Neural crest cell (in vitro differentiated cells): ENCODE data around the gene ABCA3. TPM values are rescaled to one million over a fixed set of nuclear protein-coding genes. Genes with fewer than 3 reads are reported as not detected.
A peak's percentile ranks its signal among the peaks of the same experiment; 100 is the strongest.
"Not testable (repeated sequence)": the region's sequence is repeated elsewhere in the genome, so short reads cannot be mapped to it uniquely, and the experiment has no call there.

ENCODE experiments used
- DNase-seq: peaks from one replicate; pipeline ENCODE4 v3.0.0; 2021; ENCODE audit warnings: low read depth, mixed read lengths, low spot score
- H3K27ac Mint-ChIP-seq: one replicate; pipeline ENCODE4 v1.8.0; 2021; ENCODE audit warnings: mild to moderate bottlenecking, mixed read lengths; ENCODE audit not compliant: unreplicated experiment
- H3K27me3 Mint-ChIP-seq: 2 replicates; pipeline ENCODE4 v1.8.0; 2021; ENCODE audit warnings: low read depth, mild to moderate bottlenecking, mixed read lengths
- H3K36me3 Mint-ChIP-seq: 2 replicates; pipeline ENCODE4 v1.8.0; 2021; ENCODE audit warnings: low read depth, mild to moderate bottlenecking, mixed read lengths
- H3K4me1 Mint-ChIP-seq: 2 replicates; pipeline ENCODE4 v1.8.0; 2021; ENCODE audit warnings: mixed read lengths
- H3K4me3 Mint-ChIP-seq: one replicate; pipeline ENCODE4 v1.8.0; 2021; ENCODE audit warnings: mild to moderate bottlenecking, mixed read lengths
- H3K9me3 Mint-ChIP-seq: 2 replicates; pipeline ENCODE4 v1.8.0; 2021; ENCODE audit warnings: mixed read lengths
- total RNA-seq: library from RNA; stranded (reverse); gene quantifications from 2 replicates; pipeline ENCODE4 v1.2.1, GENCODE V29; 2021
- TF ChIP-seq, protein P1 (sequence below): fragments of 200-600 bp; sonication (generic); conservative IDR thresholded peaks from 2 replicates; pipeline ENCODE4 v1.5.0; 2021; ENCODE audit warnings: antibody characterized with exemption, mild to moderate bottlenecking

ABCA3 gene
- total RNA-seq, 1 donor from 2014 or later: 19.6 TPM

DNA sequence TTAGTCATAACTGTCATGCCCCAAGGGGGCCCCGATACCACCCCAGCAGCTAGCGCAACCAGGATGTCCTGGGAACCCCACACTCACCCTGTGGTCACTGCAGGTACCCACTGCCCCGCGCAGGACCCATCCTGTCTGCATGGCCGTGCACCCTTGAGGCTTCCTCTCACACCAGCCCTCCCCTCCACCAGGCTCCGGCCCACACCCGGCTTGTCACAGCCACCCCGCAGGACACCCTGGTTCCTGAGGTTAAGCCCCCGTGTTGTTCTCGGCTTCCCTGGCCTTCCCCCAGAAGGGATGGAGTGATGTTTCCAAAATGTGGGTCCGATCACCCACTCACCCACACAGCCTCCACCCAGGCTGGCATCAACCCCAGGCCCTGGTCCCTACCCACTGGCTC lies 96.7 kb downstream of the ABCA3 start:
- no peaks in the 10 kb centered on the region for H3K9me3 Mint-ChIP-seq

DNA sequence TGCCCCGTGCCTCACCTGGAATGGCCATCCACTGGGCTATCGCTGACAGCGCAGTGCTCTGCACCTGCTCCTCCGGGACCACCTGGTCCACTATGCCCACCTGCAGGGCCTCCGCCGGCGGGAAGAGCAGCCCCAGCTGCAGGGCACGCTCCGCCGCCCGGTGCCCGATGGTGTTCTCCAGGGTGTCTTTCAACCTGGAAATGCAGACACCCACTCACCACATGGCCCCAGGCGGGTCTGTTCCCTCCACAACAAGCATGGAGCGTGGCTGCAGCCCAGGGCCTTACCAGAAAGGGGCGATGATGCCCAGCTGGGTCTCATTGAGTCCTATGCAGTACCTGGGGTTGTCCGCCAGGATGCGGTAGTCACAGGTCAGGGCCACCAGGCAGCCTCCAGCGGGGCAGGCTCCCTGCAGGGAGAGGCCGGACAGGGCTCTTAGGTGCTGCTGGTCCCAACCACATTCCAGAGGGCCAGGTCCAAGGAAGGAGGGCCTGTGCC lies 97.4 kb downstream of the ABCA3 start:
- TF ChIP-seq, protein P1, sequence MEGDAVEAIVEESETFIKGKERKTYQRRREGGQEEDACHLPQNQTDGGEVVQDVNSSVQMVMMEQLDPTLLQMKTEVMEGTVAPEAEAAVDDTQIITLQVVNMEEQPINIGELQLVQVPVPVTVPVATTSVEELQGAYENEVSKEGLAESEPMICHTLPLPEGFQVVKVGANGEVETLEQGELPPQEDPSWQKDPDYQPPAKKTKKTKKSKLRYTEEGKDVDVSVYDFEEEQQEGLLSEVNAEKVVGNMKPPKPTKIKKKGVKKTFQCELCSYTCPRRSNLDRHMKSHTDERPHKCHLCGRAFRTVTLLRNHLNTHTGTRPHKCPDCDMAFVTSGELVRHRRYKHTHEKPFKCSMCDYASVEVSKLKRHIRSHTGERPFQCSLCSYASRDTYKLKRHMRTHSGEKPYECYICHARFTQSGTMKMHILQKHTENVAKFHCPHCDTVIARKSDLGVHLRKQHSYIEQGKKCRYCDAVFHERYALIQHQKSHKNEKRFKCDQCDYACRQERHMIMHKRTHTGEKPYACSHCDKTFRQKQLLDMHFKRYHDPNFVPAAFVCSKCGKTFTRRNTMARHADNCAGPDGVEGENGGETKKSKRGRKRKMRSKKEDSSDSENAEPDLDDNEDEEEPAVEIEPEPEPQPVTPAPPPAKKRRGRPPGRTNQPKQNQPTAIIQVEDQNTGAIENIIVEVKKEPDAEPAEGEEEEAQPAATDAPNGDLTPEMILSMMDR: no peak
- Mint-ChIP-seq H3K27me3 (peaks cover 17% of the 10 kb centered on the region), H3K36me3 (peaks cover 5% of the 10 kb centered on the region), H3K27ac (no peak overlapping the region), H3K4me1 (no peaks in the 10 kb centered on the region), H3K9me3 (no peaks in the 10 kb centered on the region), H3K4me3 (no peak overlapping the region)
- no peak for DNase-seq

More for the DNA sequence above, 96.7 kb downstream of the ABCA3 start:
- H3K4me1 Mint-ChIP-seq: no peaks in the 10 kb centered on the region
- no peak overlapping the region for H3K27ac Mint-ChIP-seq
- peaks cover 5% of the 10 kb centered on the region for H3K36me3 Mint-ChIP-seq
- TF ChIP-seq, protein P1: no peak
- peak overlapping the region; percentile 22 for H3K4me3 Mint-ChIP-seq
- DNase-seq: no peak
- H3K27me3 Mint-ChIP-seq: peaks cover 12% of the 10 kb centered on the region

DNA sequence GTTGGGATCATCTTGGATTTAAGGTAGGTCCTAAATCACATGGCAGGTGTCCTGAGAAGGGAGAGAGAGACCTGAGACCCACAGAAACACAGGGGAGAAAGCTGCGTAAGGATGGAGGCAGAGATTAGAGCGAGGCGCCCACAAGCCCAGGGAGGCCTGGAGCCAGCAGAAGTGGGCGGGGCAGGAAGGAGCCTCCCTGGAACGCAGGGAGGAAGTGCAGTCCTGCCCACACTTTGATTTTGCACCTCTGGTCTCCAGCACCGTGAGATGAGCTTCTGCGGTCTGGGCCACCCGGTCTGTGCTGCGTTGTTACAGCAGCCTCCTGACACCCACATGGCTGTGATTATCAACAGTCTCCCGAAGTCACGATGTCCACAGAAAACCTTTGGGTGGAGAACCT lies 97.9 kb downstream of the ABCA3 start:
- Mint-ChIP-seq H3K27me3 (peaks cover 19% of the 10 kb centered on the region), H3K36me3 (peaks cover 5% of the 10 kb centered on the region), H3K4me1 (no peaks in the 10 kb centered on the region), H3K27ac (no peak overlapping the region), H3K9me3 (no peaks in the 10 kb centered on the region), H3K4me3 (peak overlapping the region; percentile 4)
- DNase-seq: no peak
- TF ChIP-seq, protein P1: no peak

DNA sequence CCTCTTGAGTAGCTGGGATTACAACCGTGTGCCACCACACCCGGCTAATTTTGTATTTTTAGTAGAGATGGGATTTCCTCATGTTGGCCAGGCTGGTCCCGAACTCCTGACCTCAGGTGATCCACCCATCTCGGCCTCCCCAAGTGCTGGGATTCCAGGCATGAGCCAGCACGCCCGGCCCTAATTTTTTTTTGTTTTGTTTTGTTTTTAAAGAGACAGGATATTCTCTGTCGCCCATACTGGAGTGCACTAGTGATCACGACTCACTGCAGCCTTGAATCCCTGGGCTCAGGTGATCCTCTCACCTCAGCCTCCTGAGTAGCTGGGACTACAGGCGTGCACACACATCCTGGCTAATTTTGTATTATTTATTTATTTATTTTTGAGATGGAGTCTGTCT lies 100.2 kb downstream of the ABCA3 start:
- DNase-seq, H3K36me3 Mint-ChIP-seq, H3K4me3 Mint-ChIP-seq, H3K27ac Mint-ChIP-seq, H3K4me1 Mint-ChIP-seq, H3K9me3 Mint-ChIP-seq: not testable (repeated sequence)
- H3K27me3 Mint-ChIP-seq: peaks cover 39% of the 10 kb centered on the region

DNA sequence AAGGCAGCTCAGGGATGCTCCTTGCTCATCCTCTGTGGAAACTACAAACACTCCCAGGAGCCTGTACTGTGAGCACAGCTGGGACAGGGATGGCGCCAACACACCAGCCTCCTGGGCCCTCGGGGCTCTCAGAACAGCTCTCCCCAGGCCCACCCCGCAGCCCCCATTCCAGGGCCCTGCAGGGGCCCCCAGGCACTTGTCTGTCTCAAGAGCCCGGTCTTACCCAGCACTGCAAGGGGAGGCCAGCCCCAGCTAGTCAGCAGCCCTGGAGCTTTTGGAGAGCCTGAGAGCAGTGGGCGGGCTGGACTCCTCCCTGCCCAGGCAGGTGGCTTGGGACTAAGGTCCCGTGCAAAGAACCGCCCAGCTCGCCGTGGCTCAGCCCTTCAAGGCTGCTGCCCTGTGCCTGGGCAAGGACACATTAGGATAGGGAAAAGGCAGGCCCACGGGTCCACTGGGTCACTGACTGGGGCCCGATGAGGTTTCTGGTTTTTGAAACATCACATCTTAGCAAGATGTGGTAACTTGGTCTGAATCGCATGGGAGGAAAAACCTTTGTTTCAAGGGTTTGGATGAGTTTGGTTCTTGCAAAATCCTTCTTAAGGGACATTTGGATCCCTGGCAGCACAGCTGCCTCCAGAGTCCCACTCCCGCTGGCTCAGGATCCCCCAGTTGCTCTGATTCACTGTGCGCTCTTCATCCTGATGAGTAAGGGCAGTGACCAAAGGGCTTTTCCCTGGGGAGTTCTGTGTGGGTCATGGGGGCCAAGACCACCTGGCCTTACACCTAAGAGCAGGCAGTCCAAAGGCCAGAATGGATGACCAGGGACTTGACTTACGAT lies 101.5 kb downstream of the ABCA3 start:
- no peaks in the 10 kb centered on the region for H3K9me3 Mint-ChIP-seq
- H3K36me3 Mint-ChIP-seq: peaks cover 5% of the 10 kb centered on the region
- TF ChIP-seq, protein P1: no peak
- no peaks in the 10 kb centered on the region for H3K4me1 Mint-ChIP-seq
- peaks cover 40% of the 10 kb centered on the region for H3K27me3 Mint-ChIP-seq
- DNase-seq: no peak
- peak overlapping the region; percentile 64 for H3K4me3 Mint-ChIP-seq
- no peak overlapping the region for H3K27ac Mint-ChIP-seq

DNA sequence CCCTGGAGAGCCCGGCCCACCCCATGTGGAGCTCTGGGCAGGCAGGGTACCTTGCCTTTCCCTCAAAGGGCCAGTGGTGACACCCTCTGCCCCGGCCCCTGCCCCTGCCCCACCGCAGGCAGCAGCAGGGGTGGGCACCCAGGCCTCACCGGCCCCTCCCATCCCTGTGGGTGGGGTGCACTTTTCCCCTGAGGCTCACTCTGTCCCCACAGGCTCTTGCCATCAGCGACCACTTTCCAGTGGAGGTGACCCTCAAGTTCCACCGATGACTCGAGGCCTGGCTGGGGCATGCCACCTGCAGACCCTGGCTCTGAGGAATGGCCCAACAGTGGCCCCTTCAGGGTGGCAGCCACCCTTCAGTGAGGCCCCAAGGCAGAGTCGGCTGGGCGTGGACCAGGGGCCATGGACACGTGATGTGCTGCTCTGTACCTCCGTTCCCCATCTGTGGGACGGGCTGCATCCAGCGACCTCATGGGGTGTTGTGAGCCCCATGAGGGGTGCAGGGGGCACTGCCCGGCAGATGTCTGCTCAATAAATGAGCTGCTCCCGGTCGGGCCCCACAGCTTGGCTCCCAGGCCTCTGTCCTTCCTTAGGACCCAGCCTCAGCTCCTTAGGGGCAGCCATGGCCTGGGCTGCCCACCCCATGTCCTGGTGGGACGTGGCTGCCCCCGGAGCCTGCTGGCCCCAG lies 102.2 kb downstream of the ABCA3 start:
- Mint-ChIP-seq H3K4me3 (no peak overlapping the region), H3K27ac (no peak overlapping the region), H3K36me3 (peaks cover 5% of the 10 kb centered on the region), H3K9me3 (no peaks in the 10 kb centered on the region), H3K27me3 (peaks cover 40% of the 10 kb centered on the region), H3K4me1 (no peaks in the 10 kb centered on the region)
- TF ChIP-seq, protein P1: no peak
- no peak for DNase-seq
